NCI-H146 treated with DMSO at 0.1 percent for 48 hours (cell line): Measurements from ENCODE around the gene CERS3.
"Not testable (repeated sequence)": the region's sequence is repeated elsewhere in the genome, so short reads cannot be mapped to it uniquely, and the experiment has no call there.

ENCODE experiments used
- DNase-seq: peaks from one replicate; lab custom pipeline; 2025; ENCODE audit not compliant: unreplicated experiment; lab: John Stamatoyannopoulos, UW

Gene CERS3

DNA sequence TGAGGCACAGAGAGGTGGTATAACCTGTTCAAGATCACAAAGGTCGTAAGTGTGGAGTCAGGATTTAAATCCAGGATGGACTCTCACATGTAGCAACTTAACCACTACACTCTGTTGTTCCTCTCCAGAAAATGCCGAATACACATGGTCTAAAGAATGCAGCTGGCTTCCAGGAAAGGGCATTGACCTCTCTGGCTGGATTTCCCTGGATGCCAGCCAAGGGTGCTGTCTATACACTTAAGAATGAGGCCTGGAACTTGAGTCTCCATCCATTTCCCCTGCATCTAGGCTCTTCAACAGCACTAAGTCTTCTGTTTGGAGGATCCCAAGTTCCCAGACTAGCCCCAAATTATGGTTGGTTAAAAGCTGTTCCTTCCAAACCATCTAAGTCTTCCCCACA, 60.5 kb downstream of the CERS3 start:
- DNase-seq: no peak

DNA sequence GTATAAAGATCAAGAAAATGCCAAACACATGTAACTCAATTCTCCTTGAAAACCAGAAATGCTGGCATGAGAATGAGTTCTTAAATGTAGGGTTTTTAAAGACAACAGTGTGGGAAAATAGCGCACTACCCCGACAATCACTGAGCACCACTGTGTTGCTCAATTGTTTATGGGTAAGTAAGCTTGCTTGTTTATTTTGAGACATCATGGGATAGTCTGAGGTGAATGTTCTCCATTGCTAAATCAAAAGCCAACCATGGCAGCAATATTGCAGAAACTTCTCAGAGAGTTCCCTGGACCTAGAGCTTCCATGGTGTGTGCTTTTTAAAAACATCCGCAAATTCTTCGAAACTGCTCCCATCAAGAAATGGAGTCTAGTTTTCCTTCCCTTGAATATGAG, 62.7 kb downstream of the CERS3 start:
- no peak for DNase-seq

DNA sequence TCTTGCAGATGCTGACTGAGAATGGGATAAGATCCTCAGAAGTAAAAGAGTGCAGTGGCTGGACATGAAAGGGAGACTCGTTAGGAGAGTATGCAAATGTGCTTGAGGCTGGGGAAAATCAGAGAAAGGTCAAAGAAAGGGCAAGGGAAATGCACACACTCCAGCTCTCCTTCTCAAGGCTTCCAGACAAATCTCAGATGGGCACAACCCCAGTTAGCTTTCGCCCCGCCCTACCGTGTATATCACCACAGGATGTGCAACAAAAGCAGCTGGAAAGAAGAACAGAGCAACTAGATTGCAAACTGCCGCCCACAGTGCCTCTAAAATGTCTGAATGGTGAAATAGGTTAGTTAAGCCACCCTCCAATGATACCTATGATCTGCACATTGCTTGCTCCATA, 63.9 kb downstream of the CERS3 start:
- DNase-seq: no peak

DNA sequence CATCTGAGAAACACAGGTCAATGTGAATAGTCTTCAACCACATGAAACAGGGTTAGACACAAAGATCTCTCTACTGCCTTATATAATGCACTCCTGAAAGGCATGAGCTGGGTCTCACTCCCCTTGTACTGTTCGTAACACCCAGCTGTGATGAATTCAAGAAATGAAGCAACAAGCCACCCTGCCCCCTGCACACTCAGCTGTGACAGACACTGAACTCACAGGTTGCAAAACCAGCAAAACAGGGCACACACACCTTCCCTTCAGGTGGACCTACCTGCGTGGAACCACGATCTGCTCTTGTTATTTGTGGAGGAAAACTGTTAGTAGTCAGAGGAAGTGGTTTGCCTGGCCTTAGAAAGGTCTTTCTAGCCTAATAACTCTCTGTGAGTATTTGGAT, 64.5 kb downstream of the CERS3 start:
- DNase-seq: no peak

DNA sequence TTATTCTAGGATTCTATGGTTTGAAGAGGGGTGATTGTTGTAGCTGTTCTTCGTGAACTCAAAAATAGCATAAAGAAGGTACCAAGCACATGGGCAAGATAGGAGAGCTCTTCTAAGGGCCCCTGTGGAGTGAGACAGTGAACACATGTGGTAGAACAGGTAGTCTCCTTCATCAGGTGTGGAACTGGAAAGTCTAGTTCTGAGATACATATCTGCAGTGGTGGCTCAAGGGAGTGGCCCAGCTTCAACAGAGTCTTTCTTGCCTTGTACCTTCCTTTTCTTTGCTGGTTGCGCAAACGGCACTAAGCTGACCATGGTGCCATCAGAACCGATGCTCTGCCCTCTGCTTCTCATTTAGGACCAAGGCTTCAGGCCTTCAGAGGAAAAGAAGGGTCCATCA, 65.2 kb downstream of the CERS3 start:
- DNase-seq: no peak

DNA sequence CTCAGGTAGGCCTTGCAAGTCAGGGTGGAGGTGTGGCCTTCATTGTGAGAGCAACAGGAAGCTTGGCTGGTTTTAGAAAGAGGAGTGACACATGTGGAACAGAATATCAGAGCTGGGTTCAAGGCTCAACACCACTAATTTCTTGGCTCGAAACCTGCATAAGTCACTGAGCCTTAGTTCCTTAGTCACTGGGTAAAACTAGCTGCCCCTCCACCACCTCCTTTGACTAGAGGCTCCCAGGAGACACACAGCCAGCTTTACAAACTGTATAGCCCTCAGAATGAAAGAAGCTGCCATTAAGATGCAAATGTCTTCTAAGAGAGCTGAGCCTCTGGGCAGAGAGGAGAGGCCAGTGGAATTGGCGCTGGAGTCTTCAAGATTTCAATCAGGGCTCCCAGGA, 67.7 kb downstream of the CERS3 start:
- no peak for DNase-seq

DNA sequence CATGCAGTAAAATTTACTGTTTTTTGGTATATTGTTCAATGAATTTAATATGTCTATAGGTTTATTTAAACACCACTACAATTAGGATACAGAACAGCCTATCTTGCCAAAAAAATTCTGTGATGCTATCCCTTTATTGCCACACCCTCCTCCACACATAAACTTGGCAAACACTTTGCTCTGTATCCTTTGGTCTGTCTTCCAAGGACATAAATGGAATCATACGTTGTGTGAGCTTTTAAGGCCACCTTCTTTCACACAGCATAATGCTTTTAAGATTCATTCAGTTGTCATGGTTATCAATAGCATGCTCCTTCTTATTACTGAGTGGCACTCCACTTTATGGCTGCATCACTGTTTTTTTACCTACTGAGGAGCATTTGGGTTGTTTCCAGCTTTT, 71.5 kb downstream of the CERS3 start:
- no peak for DNase-seq

DNA sequence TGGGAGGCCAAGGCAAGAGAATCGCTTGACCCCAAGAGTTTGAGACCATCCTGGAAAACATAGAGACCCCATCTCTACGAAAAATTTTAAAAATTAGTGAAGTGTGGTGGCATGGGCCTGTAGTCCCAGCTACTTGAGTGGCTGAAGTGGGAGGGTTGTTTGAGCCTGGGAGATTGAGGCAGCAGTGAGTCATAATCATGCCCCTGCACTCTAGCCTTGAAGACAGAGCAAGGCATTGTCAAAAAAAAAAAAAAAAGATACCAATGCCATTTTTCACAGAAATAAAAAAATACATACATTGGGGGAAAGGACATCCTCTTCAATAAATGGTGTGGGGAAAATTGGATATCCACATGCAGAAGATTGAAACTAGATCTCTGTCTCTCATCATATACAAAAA, 74.6 kb downstream of the CERS3 start:
- no peak for DNase-seq

DNA sequence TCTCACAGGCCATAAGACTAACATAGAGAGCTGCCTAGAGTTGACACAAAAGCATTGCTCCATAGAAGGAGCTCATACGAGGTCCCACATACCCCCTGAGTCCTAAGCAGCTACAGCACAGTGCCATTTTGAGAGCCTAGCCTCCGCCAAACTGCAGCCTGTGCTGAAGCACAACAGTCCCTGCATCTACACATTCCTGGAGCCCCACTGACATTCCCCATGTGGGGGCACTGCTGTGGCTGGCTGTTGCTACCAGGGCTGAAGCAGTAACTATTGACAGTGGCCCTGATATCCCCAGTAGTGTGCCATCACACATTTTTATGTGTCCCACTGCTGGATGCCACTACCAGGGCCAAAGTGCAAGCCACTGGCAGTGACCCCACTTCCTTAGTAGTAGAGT, 80.3 kb downstream of the CERS3 start:
- no peak for DNase-seq

DNA sequence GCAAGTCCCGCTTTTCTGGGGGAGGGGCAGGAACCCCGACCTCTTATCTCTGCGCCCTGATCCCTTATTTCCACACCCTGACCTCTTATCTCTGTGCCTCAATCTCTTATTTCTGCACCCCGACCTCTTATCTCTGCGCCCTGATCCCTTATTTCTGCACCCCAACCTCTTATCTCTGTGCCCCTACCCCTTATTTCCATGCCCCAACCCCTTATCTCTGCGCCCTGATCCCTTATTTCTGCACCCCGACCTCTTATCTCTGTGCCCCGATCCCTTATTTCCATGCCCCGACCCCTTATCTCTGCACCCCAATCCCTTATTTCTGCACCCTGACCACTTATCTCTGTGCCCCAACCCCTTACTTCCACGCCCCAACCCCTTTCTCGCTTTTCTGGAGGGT, 87.7 kb downstream of the CERS3 start:
- not testable (repeated sequence) for DNase-seq

DNA sequence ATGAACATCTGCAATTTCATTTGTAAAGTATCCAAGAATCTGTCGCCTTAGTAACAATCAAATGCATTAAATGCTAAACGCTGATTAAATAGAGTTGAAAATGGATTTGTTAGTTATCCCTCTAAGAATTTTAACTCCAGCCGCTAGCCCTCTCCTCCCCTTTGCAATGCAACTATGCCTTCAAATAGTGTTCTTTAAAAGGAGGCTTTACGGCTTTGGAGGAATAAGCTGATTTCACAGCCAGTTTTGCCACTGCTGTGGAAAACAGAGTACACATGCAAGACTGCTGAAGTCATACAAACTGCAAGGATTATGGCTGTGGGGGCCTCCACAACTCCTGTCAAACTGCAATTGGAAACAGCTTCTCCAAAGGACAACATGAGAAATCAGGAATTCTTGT, 89.2 kb downstream of the CERS3 start:
- DNase-seq: no peak

DNA sequence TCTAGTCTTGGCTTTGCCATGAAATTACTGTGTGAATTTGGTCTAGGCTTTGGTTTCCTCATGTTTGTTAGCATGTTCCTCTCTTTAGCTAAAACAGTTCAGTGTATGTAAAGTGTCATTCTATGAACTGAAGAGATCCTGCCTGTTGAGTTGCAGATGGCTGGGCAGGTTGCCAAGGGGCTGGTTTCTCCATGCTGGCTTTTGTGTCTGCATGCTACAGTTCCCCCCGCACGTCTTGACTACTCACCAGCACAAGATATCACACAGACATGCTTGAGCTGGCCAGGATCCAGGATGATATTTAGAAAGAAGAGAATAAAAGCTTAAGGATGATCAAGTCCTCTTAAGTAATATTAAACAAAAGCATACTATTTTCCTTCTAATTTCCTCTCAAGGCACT, 90.2 kb downstream of the CERS3 start:
- DNase-seq: no peak

DNA sequence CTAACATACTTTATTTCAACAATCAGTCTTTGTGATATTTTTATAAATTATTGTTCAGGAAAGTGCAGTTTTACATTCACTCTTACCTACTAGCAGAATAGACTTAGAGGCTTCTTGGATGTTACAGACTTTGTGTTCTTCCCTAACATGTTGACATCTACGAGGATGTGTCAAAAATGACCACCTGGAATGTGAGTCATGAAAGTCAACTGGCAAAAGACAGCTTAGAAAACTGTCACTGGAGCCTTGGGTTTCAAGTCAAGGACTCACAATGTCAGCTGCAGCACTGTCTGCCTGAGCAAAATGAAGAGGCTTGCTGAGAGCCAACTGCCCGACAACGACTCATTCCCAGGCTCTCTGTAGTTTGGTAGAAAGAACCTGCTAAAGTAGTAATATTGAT, 91.5 kb downstream of the CERS3 start:
- DNase-seq: no peak

DNA sequence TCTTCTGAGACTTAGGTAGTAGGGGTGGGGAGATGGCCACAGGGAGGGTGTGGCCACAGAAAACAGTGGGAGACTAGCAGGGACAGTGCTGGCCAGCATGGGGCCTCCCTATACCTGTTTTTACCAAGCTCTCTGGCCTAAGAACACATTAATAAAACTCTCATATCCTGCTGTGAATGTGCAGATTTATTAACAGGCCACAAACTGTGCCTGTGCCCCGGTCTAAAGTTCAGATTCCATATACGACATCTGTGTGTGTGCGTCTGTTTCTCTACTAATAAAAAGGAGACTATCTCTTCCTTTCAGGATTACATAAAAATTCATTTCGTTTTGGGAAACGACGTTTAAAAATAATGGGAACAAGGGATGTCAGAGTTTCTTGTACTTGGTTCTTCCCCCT, 94.2 kb downstream of the CERS3 start:
- no peak for DNase-seq

DNA sequence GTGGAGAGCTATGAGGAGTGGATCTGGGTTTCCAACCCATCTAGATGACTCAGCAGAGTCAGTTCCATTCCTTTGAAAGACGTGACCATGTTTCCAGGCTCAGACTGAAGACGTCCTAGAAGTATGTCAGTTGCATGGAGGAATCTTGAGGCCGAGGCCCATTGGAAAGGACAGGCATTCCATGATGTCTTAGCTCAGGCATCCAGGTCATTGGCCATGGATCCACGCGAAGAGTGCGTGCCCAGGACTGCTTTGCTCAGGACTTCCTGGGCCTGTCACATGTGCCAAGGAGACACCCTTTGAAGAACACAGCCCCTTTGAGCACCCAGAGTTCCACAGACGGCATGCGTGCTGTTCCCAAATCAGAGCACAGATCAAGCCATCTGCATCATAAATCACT, 94.7 kb downstream of the CERS3 start:
- DNase-seq: no peak

DNA sequence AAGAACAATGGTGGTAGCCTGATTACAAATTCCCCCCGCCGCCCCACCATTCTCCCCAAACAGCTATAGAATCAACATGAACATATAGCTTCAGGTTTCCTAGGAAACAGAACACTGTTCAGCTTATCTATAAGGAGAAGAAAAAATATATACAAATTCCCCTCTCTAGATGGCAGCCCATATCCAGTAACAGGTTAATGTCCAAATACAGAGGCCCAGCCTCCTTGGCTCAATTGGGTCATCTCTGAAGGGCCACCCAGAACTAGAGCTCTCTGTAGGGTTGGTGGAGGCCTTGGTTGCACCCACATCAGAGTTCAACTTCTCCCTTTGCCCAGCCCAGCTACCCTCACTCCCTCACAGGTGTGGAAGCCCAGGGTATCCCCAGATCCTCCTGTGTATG, 95.4 kb downstream of the CERS3 start:
- no peak for DNase-seq

DNA sequence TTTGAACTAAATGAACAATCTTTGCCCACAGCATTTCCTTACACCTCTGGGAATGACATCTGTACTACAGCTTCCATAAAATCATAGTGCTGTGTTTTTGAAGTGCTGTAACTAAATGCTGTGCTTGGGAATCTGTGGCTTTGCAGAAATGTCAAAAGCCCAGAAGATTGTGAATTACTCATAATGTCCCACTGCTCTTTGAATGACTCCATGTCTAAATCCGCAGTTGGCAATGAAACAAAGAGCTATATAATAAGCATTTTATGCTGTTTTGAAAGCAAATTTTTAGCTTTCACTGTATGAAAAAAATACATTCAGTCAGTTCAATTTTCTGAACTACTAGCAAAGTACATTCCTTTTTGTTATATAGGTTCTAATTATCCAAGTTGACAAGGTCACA, 98.3 kb downstream of the CERS3 start:
- DNase-seq: no peak

DNA sequence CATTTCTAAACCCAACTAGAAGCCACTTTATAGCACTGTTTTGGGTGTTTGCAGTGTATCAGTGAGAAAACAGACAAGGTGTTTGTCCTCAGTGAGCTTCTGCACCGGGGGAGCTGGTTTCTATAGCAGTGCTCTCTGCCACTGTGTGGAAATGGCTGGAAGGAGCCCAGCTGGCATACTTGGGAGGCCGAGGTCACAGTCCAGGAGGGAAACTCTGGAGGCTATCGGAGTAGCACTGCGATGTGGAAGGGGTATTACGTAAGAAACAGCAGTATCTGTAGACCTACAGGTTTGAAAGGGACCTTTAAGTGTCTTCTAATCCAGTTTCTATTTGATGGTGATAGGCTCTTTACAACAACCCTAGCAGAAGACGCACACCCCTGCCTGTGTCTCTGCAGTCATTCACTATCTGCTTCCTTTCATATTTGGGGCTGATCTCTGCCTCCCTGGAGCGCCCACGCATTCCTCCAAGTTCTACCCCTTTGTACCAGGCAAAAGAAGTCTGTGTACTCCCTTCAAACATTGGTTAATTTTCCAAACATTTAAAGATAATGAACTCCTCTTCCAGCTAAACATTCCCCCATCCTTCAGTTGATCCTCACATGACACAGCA, 99.5 kb downstream of the CERS3 start:
- DNase-seq: no peak

DNA sequence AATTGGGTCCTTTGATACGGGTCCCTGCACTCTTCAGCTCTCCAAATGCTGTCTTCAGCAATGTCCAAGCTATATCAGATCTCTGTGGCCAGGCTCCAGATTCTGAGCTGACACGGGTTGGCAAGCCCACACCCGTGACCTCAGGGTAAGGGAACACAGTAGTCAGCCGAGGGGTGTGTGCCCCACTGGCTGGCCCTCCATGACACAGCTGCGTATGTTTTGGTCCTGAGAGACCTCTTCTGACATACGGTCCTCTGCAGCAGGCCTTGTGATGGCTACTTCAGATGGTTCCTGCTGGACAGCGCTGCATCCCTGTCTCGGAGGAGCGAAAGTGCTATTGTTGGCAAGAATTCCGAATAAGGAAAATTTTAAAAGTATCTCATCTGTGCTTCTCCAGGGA, 101.8 kb downstream of the CERS3 start:
- DNase-seq: no peak

DNA sequence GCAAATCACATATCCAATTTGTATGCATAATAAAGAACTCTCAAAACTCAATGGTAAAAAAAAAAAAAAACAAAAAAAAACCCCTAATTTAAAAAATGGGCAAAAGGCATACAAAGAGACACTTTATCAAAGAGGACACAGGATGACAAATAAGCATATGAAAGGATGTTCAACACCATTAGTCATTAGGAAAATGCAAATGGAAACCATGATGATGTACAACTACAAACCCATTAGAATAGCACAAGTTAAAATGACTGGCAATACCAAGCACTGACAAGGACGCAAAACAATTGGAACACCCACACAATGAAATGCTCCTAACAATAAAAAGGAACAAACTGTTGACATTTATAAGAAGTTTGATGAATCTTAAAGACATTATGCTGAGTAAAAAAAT, 123.6 kb downstream of the CERS3 start:
- no peak for DNase-seq

DNA sequence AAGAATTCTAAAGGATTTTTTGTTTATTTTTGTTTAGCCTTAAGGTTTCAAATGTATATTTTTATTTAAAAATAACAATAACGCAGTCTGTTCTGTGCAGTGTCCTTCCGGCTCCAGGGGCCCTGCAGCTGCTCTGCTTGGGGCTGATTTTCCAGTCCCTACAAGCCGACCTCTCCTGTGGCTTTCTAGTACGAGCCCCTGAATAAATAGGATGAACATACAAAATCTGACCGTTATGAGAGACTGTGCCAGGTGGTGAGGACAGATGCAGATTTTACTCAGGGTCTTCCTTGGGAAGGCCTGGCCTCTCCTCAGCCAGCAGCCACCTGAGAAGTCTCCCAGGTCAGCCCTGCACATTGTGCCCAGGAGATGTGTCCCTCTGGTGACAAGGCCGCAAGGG, 127.8 kb downstream of the CERS3 start:
- no peak for DNase-seq

DNA sequence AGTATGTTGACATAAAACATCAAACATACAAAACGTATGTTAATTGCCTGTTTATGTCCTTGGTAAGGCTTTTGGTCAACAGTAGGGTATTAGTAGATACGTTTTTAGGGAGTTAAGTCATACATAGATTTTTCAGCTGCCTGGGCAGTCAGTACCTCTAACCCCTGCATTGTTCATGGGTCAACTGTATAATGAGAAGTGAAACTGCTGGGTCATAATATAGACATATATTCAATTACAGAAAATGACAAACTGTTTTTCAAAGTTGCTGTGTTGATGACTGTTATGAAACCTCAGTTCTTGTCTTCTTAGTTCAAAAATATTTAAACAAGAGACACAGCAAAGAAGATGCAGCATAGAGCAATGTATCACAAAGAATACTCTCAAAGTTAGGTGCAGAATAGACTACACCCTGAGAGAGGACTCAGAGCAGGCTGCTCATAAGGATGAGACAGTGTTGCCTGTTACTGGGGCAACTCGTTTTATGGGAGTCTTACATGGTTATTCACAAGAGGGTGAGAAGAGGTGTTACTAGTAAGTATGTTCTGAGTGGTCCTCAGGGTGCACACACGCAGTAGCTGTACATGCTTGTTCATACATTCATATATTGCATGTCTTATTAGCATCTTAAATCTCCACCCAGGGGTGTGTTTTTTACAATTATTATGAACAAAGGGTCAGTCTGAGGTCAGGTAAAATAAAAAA, 133.9 kb downstream of the CERS3 start:
- no peak for DNase-seq

DNA sequence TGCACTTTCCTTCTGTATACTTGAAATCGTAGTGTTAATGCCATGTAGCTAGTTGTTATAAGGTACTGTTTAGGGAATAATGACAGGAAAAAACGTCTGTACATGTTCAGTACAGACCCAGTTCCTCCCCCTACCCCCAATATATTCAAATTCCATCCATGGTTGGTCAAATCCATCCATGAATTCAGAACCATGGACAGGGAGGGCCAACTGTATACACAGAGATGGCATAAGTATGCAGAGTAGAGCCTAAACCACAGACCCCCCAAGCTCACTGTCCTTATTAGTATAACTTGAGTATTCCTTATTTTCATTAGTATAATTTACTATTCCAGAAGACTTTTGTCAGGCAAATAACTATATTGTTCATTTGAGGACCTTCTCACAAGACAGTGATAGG, 135.7 kb downstream of the CERS3 start:
- DNase-seq: no peak
